GM18858 (cell line): ENCODE results near the gene SLC44A2.

Experiments used
- ATAC-seq: cut with Tn5 transposase; IDR thresholded peaks from one replicate; pipeline ENCODE4 v1.9.1; 2021; ENCODE audit not compliant: unreplicated experiment

The SLC44A2 gene

GRCh38 chr19:10680545-10681135 lies 55.3 kb downstream of the SLC44A2 start:
- no peak for ATAC-seq

GRCh38 chr19:10681658-10682057 lies 56.3 kb downstream of the SLC44A2 start:
- no peak for ATAC-seq

- ATAC-seq = no peak
These were observed 57.2 kb downstream of the SLC44A2 start for GRCh38 chr19:10682397-10683063.

GRCh38 chr19:10683064-10683426 lies 57.7 kb downstream of the SLC44A2 start:
- ATAC-seq = no peak

- no peak for ATAC-seq
These were observed 58.2 kb downstream of the SLC44A2 start for GRCh38 chr19:10683582-10683981.

GRCh38 chr19:10685210-10685609 lies 59.9 kb downstream of the SLC44A2 start:
- no peak for ATAC-seq

- ATAC-seq = no peak
These were observed 60.8 kb downstream of the SLC44A2 start for GRCh38 chr19:10686193-10686592.

- no peak for ATAC-seq
These were observed 61.5 kb downstream of the SLC44A2 start for GRCh38 chr19:10686661-10687517.

- ATAC-seq = no peak
These were observed 62.4 kb downstream of the SLC44A2 start for GRCh38 chr19:10687518-10688288.

- no peak for ATAC-seq
These were observed 63.4 kb downstream of the SLC44A2 start for GRCh38 chr19:10688545-10689280.

- no peak for ATAC-seq
These were observed 65.0 kb downstream of the SLC44A2 start for GRCh38 chr19:10690341-10690781.

GRCh38 chr19:10691178-10691881 lies 66.0 kb downstream of the SLC44A2 start:
- ATAC-seq = no peak

GRCh38 chr19:10691883-10692282 lies 66.5 kb downstream of the SLC44A2 start:
- no peak for ATAC-seq

GRCh38 chr19:10692673-10693264 lies 67.4 kb downstream of the SLC44A2 start:
- ATAC-seq = no peak
